DOHH2 (cell line): ENCODE data around the gene ZKSCAN2.

Experiments used
- CTCF ChIP-seq: fragments of 200-600 bp; sonication (generic); IDR thresholded peaks from one replicate; pipeline ENCODE4 v1.5.1; 2014; ENCODE audit warnings: antibody characterized with exemption, mild to moderate bottlenecking, low read depth, low read length; ENCODE audit not compliant: poor library complexity, severe bottlenecking
- EZH2phosphoT487 ChIP-seq: fragments of 200-600 bp; sonication (generic); IDR thresholded peaks from 2 replicates; pipeline ENCODE4 v1.6.1; 2017; ENCODE audit warnings: borderline replicate concordance, mild to moderate bottlenecking, antibody characterized with exemption, low read length, moderate library complexity, mixed read lengths

DNA sequence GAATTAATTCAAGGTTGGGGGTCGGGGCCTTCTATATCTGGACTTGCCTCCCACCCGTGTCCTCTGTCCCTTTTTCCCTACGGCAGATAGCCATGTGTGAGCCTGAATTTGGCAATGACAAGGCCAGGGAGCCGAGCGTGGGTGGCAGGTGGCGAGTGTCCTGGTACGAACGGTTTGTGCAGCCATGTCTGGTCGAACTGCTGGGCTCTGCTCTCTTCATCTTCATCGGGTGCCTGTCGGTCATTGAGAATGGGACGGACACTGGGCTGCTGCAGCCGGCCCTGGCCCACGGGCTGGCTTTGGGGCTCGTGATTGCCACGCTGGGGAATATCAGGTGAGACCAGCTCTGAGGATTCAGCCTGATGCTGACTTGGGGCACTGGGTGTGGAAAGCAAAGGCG is 40.5 kb downstream of the ZKSCAN2 start:
- TF ChIP-seq CTCF (no peak), EZH2phosphoT487 (no peak)
